Gastrocnemius medialis (tissue), 4 donors: ENCODE results near the gene DAPK1.

Experiments
- POLR2A ChIP-seq, 2 donors: fragments of 450-650 bp; IDR thresholded peaks; one replicate each; pipeline ENCODE4 v1.6.1; 2017; ENCODE audit warnings: antibody characterized with exemption in 2 of 2, mild to moderate bottlenecking in 2 of 2, moderate library complexity in 2 of 2
- TF ChIP-seq, protein P1 (sequence below), 5 experiments: fragments of 450-650 bp in 3 of 5; fragments of 200-600 bp in 2 of 5; sonication (generic) in 2 of 5; IDR thresholded peaks in 4 of 5; conservative IDR thresholded peaks in 1 of 5; 1 replicate in 4 of 5; 2 replicates in 1 of 5; pipeline ENCODE4 v1.5.1; 2016 to 2019; ENCODE audit warnings: antibody characterized with exemption in 5 of 5, mild to moderate bottlenecking in 3 of 5, moderate library complexity in 3 of 5

DNA sequence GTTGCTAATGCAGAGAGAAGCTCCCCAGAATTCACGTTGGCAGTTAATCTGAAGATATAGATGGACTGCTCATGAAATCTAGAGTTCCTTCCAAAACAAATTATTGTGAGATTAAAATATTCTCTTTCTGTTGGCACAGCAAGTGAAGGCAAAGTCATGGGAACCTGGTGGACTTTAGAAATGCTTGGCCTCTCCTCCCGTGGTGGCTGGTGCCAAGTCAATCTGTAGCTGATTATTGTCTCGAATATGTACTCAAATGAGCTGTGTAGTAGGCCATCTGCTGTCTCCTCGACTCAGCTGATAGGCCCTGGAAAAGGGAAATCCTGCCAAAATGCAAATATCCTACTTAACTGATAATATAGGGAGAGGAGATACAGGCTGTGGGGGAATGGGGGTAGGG is 69.3 kb downstream of the DAPK1 start:
- TF ChIP-seq POLR2A (IDR thresholded peaks at IDR 0.05): no peak
- TF ChIP-seq, protein P1, sequence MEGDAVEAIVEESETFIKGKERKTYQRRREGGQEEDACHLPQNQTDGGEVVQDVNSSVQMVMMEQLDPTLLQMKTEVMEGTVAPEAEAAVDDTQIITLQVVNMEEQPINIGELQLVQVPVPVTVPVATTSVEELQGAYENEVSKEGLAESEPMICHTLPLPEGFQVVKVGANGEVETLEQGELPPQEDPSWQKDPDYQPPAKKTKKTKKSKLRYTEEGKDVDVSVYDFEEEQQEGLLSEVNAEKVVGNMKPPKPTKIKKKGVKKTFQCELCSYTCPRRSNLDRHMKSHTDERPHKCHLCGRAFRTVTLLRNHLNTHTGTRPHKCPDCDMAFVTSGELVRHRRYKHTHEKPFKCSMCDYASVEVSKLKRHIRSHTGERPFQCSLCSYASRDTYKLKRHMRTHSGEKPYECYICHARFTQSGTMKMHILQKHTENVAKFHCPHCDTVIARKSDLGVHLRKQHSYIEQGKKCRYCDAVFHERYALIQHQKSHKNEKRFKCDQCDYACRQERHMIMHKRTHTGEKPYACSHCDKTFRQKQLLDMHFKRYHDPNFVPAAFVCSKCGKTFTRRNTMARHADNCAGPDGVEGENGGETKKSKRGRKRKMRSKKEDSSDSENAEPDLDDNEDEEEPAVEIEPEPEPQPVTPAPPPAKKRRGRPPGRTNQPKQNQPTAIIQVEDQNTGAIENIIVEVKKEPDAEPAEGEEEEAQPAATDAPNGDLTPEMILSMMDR (IDR thresholded peaks at IDR 0.05 in 4 of 5, conservative IDR thresholded peaks at IDR 0.05 in 1 of 5): no peak
